ENCODE data around the gene LPCAT2.

- no peak for TF ChIP-seq CTCF (IDR thresholded peaks at IDR 0.05)
- TF ChIP-seq POLR2A (IDR thresholded peaks at IDR 0.05), result no peak
Observed at GRCh38 chr16:55624696-55625095, 115.8 kb downstream of the LPCAT2 start.
